Activated T-cell treated with anti-CD3 and anti-CD28 coated beads for 1 hour (primary cell): ENCODE data around the gene HDAC3.
A peak's percentile ranks its signal among the peaks of the same experiment; 100 is the strongest.

Source experiments
- DNase-seq: peaks from one replicate; pipeline ENCODE4 v3.0.0-alpha.2; 2020; ENCODE audit warnings: low read depth

Gene HDAC3

GRCh38 chr5:141636413-141637122, at the start of gene HDAC3, which contains the start of gene RELL2:
HDAC3 (minus strand) TSS chr5:141636849; CDS start chr5:141636790, 59 bp downstream.
RELL2 (plus strand) TSS chr5:141636997; CDS start chr5:141638226, 1,229 bp downstream.
- peak; percentile 93 for DNase-seq

DNA sequence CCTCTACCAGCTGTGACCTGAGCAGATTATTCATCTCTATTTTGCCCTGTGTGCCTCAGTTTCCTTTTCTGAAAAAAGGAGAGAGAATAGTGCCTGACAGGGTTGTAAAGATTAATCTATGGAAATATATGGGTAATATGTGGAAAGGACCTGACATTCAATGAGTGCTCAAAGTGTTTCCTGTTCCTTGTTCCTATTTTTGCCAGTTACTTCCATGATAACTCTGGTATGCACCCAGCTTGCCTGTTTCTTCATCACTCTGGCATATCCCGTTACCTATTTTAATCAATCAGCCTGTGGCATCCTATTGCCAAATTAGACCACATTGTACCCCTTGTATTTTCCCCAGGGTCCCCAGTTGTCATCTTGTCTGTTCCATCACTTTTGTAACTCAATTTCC, 48.9 kb upstream of the HDAC3 start:
- no peak for DNase-seq

DNA sequence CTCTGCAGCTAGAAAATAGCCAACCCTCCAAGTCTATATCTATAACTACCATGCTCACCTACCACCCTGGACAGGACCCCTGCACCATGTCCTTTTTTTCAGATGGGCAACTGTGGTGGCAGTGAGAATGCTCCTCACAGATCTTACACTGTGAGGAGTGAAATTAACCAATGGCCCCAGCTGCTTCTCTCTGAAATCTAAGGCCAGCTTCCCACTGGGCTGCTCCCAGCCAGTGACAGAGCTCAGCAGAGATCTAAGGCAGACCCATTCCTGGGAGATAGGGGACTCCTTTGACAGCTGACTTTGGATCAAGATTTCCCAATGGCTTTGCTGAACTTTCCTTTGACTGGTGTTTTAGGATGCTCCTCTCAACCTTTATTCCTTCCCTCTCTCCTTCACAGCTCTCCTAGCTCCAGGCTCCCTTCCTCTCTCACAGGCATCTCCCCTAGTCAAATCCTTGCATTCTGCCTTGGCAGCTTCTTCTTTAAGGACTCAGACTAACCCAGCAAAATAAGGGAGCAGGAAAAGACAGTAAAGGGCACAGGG, 47.0 kb upstream of the HDAC3 start:
- DNase-seq = no peak

- peak; percentile 26 for DNase-seq
Observed at GRCh38 chr5:141681695-141682641, 45.3 kb upstream of the HDAC3 start, which contains the start of gene ARAP3. ARAP3 (minus strand) TSS chr5:141682230; CDS start chr5:141680486, 1,744 bp downstream.

- DNase-seq = no peak
Observed at GRCh38 chr5:141681295-141681694, 44.6 kb upstream of the HDAC3 start.

DNA sequence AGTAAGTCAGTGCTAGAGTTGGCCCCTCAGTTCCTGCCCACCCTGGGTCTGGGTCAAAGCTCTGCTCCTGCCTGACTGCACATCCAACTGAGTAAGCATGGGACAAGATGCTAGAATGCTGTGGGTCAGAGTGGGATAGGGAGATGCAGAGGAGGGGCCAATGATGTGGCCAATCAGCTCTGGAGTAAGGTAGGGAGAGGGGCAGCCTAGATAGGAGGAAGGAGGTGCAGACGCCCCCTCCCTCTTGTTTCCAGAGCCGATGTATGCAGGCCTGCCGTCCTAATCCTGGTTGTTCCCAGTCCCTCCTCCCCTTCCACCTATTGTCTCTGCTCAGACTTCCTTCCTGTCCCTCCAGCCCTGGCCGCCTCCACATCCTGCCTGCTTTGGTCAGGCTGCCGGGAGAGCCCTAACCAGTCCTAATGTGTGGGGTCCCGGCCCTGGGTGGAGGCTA, 44.1 kb upstream of the HDAC3 start:
- no peak for DNase-seq

DNA sequence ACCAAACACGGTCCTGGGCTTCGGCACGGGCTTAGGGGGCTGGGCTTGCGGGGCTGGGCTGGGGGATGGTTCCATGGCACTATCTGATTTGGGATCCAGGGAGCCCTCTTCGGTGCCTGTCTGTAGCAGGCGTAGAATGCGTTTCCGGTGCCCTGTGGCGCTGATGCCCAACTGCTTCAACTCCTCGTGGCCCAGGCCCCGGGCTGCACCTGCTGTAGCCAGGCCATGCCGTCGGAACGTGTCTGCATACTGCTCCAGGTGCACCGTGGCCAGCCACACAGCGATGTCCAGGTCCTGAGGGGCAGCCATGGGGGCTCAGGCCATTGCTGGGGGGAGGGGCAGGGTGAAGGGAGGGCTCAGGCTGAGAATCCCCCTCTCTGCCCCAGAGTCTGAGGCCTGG, 43.5 kb upstream of the HDAC3 start:
- no peak for DNase-seq

DNA sequence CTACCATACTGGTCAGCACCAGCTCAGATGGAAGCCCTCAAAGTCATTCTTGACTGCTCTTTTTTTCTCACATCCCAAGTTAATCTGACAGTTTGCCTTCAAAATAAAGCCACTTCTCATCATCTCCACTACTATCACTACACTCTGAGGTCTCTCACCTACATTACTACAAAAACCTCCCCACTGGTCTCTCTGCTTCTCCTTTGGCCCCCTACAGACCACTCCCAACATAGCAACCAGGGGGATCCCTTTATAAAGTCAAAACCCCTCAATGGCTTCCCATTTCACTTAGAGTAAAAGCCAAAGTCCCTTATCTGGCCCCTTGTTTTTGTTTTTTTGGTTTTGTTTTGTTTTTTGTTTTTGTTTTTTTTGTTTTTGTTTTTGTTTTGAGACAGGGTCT, 40.8 kb upstream of the HDAC3 start:
- DNase-seq = no peak

DNA sequence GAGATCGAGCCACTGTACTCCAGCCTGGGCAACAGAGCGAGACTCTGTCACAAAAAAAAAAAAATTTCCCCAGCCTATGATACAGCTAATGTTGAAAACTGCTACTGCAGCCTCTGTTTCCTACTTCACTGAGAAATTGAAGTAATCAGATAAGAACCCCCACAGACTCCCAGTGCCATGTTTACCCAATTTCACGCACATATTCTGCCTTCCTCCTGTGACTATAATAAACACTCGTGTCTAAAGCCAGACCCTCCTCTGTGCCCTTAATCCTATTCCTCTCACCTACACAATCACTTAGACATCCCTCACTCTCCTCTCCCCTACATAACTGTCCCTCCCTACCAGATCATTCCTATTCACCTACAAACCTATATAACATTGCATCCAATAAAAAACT, 39.0 kb upstream of the HDAC3 start:
- no peak for DNase-seq

DNA sequence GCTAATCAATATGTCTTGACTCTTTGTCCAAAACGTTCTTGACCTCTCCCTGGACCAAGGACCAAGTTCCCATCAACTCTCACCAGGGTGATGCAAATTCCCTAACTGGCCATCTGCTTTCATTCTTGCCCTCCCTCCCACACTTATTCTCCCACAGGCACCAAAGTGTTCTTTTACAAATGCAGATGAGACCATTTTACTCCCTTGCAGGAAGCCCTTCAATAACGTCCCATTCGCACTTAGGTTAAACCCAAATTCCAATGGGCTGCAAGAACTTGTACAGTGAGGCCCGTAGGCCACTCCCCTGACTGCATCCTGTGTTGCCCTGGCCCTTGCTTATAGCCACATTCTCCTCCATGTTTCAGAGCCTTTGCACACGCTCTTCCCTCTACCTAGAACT, 38.1 kb upstream of the HDAC3 start:
- DNase-seq = no peak

- DNase-seq = no peak
Observed at GRCh38 chr5:141672841-141673813, 36.5 kb upstream of the HDAC3 start.

- no peak for DNase-seq
Observed at GRCh38 chr5:141672071-141672840, 35.6 kb upstream of the HDAC3 start.

- DNase-seq = no peak
Observed at GRCh38 chr5:141669520-141669919, 32.9 kb upstream of the HDAC3 start.

GRCh38 chr5:141668601-141669265, 32.1 kb upstream of the HDAC3 start:
- DNase-seq = no peak

DNA sequence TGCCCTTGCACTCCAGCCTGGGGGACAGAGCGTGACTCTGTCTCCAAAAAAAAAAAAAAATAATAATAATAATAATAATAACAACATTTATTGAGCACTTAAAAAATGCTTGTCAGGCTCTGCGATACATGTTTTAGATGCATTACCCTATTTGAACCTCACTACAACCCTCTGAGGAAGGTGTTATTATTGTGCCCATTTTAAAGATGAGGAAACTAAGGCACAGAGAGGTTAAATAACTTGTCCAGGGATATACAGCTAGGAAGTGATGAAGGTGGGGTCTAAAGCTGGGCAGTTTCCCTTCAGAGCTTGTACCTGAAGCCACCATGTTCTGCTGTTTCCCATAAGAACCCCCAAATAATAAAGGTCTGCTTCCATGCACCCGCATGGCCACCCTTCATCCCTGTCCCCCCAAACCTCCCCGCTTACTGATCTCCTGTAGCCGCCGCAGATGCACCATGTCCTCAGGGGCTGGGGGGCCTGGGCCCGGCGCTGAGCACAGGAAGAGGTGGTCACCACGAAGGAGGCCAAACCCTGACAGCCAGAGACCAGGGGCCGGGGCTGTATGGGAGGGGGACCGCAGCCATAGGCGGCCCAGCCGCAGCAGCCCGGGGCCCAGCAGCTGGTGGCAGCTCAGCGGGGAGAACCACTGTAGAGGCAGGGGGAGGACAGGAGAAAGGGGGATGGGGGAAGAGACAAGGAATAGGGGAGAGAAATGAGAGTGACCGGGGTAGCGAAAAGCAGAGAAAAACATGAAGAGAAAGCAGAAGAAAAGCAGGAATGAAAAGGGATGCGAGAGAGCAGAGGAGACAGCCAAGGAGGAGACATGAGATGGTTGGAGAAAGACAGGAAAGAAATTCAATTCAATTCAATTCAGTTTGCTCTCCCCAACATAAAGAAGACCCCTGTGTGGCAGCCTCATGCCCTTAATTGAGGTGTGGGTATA, 29.6 kb upstream of the HDAC3 start:
- no peak for DNase-seq

GRCh38 chr5:141664733-141665461, 28.2 kb upstream of the HDAC3 start:
- peak; percentile 65 for DNase-seq

GRCh38 chr5:141663506-141663905, 26.9 kb upstream of the HDAC3 start:
- no peak for DNase-seq

DNA sequence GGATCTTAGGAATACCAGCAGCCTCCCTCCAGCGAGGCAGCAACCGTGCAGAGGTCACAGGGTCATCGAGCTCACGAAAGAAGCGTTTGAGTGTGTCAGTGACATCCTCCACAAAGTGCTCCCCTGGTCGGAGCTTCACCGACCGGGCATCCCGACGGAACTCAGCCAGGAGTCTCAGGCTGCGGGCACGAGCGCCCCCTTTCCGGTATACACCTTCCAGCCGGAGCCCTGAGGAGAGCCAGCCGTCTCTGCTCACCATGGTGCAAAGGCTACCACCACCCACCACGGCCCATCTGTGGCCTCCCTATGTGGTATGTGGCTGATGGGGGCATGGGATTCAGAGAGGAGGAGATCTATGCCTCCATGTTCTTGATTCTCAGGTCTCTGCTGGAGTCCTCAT, 25.4 kb upstream of the HDAC3 start:
- DNase-seq = no peak
